Glomerular visceral epithelial cell (primary cell): Measurements from ENCODE around the gene RTP5.
"Not testable (repeated sequence)": the region's sequence is repeated elsewhere in the genome, so short reads cannot be mapped to it uniquely, and the experiment has no call there.

Source experiments
- DNase-seq: peaks from one replicate; pipeline ENCODE4 v3.0.0-alpha.2; 2016; ENCODE audit errors: extremely low spot score

RTP5 gene

GRCh38 chr2:241922816-241923601, 53.5 kb downstream of the RTP5 start:
- not testable (repeated sequence) for DNase-seq
